Measurements from ENCODE around the gene STARD3NL.
"Not testable (repeated sequence)": the region's sequence is repeated elsewhere in the genome, so short reads cannot be mapped to it uniquely, and the experiment has no call there.

Gene STARD3NL

DNA sequence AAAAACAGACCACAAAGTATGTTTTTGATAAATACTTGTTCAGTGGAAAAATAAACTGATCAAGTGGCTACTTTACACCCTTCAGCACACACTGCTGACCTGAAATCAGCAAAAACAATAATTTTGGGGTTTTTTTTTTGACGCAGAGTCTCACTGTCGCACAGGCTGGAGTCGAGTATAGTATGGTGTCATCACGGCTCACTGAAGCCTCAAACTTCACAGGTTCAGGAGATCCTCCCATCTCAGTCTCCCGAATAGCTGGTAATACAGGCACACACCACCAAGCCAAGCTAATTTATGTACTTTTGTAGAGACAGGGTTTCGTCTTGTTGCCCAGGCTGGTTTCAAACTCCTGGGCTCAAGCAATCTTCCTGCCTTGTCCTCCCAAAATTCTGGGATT lies 64.8 kb downstream of the STARD3NL start:
- Histone ChIP-seq H3K4me3 (ENCODE audit: low read length, poor library complexity, severe bottlenecking) (no peak overlapping the region), H3K36me3 (ENCODE audit: insufficient read depth, low read length) (peaks cover 23% of the 10 kb centered on the region), H3K9ac (ENCODE audit: low read depth, low read length, poor library complexity, severe bottlenecking) (no peak overlapping the region), H3K9me2 (replicated peaks; ENCODE audit: low read depth, low read length) (no peaks in the 10 kb centered on the region), H4K20me1 (ENCODE audit: insufficient read depth, low read length, poor library complexity, severe bottlenecking) (no peaks in the 10 kb centered on the region), H3K27me3 (ENCODE audit: insufficient read depth, low read length, poor library complexity, severe bottlenecking) (no peaks in the 10 kb centered on the region), H3K79me2 (ENCODE audit: insufficient read depth, low read length) (peaks cover 46% of the 10 kb centered on the region), H3K9me3 (ENCODE audit: insufficient read depth, low read depth, low read length) (no peaks in the 10 kb centered on the region), H3F3A (ENCODE audit: low read depth) (no peaks in the 10 kb centered on the region), H3K4me2 (ENCODE audit: low read depth, low read length, poor library complexity, severe bottlenecking) (no peak overlapping the region), H2AFZ (ENCODE audit: low read length) (no peak overlapping the region), H3K4me1 (ENCODE audit: insufficient read depth, low read length, poor library complexity, severe bottlenecking) (peaks cover 30% of the 10 kb centered on the region)
- no peak for TF ChIP-seq EZH2phosphoT487 (IDR thresholded peaks at IDR 0.05; ENCODE audit: borderline replicate concordance)
- TF ChIP-seq, protein P1, sequence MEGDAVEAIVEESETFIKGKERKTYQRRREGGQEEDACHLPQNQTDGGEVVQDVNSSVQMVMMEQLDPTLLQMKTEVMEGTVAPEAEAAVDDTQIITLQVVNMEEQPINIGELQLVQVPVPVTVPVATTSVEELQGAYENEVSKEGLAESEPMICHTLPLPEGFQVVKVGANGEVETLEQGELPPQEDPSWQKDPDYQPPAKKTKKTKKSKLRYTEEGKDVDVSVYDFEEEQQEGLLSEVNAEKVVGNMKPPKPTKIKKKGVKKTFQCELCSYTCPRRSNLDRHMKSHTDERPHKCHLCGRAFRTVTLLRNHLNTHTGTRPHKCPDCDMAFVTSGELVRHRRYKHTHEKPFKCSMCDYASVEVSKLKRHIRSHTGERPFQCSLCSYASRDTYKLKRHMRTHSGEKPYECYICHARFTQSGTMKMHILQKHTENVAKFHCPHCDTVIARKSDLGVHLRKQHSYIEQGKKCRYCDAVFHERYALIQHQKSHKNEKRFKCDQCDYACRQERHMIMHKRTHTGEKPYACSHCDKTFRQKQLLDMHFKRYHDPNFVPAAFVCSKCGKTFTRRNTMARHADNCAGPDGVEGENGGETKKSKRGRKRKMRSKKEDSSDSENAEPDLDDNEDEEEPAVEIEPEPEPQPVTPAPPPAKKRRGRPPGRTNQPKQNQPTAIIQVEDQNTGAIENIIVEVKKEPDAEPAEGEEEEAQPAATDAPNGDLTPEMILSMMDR (conservative IDR thresholded peaks at IDR 0.05; ENCODE audit: low read length), result no peak

DNA sequence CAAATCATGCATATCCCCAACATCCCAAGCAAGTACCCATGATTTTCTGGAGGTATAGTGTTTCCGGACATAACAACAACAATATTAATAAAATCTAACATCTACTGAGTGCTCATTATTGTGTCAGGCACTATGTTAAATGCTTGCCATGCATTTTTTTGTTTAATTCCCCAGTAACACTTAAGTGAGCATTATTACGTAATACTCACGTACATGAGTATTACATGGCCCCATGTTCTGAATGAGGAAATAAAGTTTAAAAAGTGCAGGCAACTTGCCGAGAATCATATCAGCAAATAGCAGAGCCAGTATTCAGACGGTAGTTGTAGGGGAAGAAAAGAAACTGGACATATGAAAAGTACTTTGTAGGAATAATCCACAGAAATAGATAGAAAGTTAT lies 65.3 kb downstream of the STARD3NL start:
- H3K27me3 ChIP-seq (ENCODE audit: insufficient read depth, low read length, poor library complexity, severe bottlenecking); H4K20me1 ChIP-seq (ENCODE audit: insufficient read depth, low read length, poor library complexity, severe bottlenecking); H3K4me2 ChIP-seq (ENCODE audit: low read depth, low read length, poor library complexity, severe bottlenecking); H3K9ac ChIP-seq (ENCODE audit: low read depth, low read length, poor library complexity, severe bottlenecking); H3K9me3 ChIP-seq (ENCODE audit: insufficient read depth, low read depth, low read length); H3K4me3 ChIP-seq (ENCODE audit: low read length, poor library complexity, severe bottlenecking); H2AFZ ChIP-seq (ENCODE audit: low read length); H3F3A ChIP-seq (ENCODE audit: low read depth); H3K9me2 ChIP-seq (replicated peaks; ENCODE audit: low read depth, low read length): not testable (repeated sequence)
- peaks cover 28% of the 10 kb centered on the region for H3K36me3 ChIP-seq (ENCODE audit: insufficient read depth, low read length)
- peaks cover 49% of the 10 kb centered on the region for H3K79me2 ChIP-seq (ENCODE audit: insufficient read depth, low read length)
- H3K4me1 ChIP-seq (ENCODE audit: insufficient read depth, low read length, poor library complexity, severe bottlenecking), result peaks cover 30% of the 10 kb centered on the region

DNA sequence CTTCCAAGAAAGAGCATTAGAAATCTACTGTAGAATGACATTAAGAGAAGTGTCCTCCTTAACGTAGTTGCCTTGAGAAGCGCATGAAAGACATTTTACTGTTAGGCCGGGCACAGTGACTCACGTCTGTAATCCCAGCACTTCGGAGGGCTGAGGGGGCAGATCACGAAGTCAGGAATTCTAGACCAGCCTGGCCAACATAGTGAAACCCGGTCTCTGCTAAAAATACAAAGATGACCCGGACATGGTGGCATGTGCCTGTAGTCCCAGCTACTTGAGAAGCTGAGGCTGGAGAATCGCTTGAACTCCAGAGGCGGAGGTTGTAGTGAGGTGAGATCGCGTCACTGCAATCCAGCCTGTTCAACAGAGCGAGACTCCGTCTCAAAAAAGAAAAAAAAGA lies 66.5 kb downstream of the STARD3NL start:
- H3F3A ChIP-seq (ENCODE audit: low read depth), result no peaks in the 10 kb centered on the region
- H4K20me1 ChIP-seq (ENCODE audit: insufficient read depth, low read length, poor library complexity, severe bottlenecking), result no peaks in the 10 kb centered on the region
- H3K4me3 ChIP-seq (ENCODE audit: low read length, poor library complexity, severe bottlenecking), result no peak overlapping the region
- H3K9me3 ChIP-seq (ENCODE audit: insufficient read depth, low read depth, low read length), result no peaks in the 10 kb centered on the region
- H3K9me2 ChIP-seq (replicated peaks; ENCODE audit: low read depth, low read length), result no peaks in the 10 kb centered on the region
- H3K36me3 ChIP-seq (ENCODE audit: insufficient read depth, low read length), result peaks cover 30% of the 10 kb centered on the region
- no peak overlapping the region for H3K9ac ChIP-seq (ENCODE audit: low read depth, low read length, poor library complexity, severe bottlenecking)
- no peak overlapping the region for H2AFZ ChIP-seq (ENCODE audit: low read length)
- no peaks in the 10 kb centered on the region for H3K27me3 ChIP-seq (ENCODE audit: insufficient read depth, low read length, poor library complexity, severe bottlenecking)
- peaks cover 61% of the 10 kb centered on the region for H3K79me2 ChIP-seq (ENCODE audit: insufficient read depth, low read length)
- H3K4me2 ChIP-seq (ENCODE audit: low read depth, low read length, poor library complexity, severe bottlenecking), result peak overlapping the region; percentile 25
- H3K4me1 ChIP-seq (ENCODE audit: insufficient read depth, low read length, poor library complexity, severe bottlenecking), result peaks cover 27% of the 10 kb centered on the region
- no peak for TF ChIP-seq EZH2phosphoT487 (IDR thresholded peaks at IDR 0.05; ENCODE audit: borderline replicate concordance)
- TF ChIP-seq, protein P1 (conservative IDR thresholded peaks at IDR 0.05; ENCODE audit: low read length), result no peak

DNA sequence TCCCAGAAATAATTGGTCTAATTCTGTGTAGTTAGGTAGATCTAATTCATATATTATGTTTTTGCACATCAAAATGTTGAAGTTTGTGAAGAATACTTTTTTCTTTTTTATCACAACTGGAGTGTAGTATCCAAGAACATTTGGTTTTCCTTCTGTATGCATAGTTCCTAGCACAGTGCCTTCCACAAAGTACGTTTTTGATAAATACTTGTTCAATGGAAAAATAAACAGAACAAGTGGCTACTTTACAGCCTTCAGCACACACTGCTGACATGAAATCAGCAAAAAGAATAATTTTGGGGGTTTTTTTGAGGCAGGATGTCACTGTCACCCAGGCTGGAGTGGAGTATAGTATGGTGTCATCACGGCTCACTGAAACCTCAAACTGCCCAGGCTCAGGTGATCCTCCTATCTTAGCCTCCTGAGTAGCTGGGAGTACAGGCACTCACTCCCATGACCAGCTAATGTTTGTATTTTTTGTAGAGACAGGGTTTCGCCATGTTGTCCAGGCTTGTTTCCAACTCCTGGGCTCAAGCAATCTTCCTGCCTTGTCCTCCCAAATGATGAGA lies 67.4 kb downstream of the STARD3NL start:
- Histone ChIP-seq H3K4me3 (ENCODE audit: low read length, poor library complexity, severe bottlenecking) (peak overlapping the region; percentile 3), H3K9ac (ENCODE audit: low read depth, low read length, poor library complexity, severe bottlenecking) (no peak overlapping the region), H3F3A (ENCODE audit: low read depth) (no peaks in the 10 kb centered on the region), H2AFZ (ENCODE audit: low read length) (no peak overlapping the region), H3K79me2 (ENCODE audit: insufficient read depth, low read length) (peaks cover 70% of the 10 kb centered on the region), H3K27me3 (ENCODE audit: insufficient read depth, low read length, poor library complexity, severe bottlenecking) (no peaks in the 10 kb centered on the region), H3K36me3 (ENCODE audit: insufficient read depth, low read length) (peaks cover 28% of the 10 kb centered on the region), H3K4me2 (ENCODE audit: low read depth, low read length, poor library complexity, severe bottlenecking) (peak overlapping the region; percentile 37), H3K4me1 (ENCODE audit: insufficient read depth, low read length, poor library complexity, severe bottlenecking) (peaks cover 27% of the 10 kb centered on the region), H3K9me3 (ENCODE audit: insufficient read depth, low read depth, low read length) (no peaks in the 10 kb centered on the region), H3K9me2 (replicated peaks; ENCODE audit: low read depth, low read length) (no peaks in the 10 kb centered on the region), H4K20me1 (ENCODE audit: insufficient read depth, low read length, poor library complexity, severe bottlenecking) (no peaks in the 10 kb centered on the region)
- TF ChIP-seq EZH2phosphoT487 (IDR thresholded peaks at IDR 0.05; ENCODE audit: borderline replicate concordance), result no peak
- TF ChIP-seq, protein P1 (conservative IDR thresholded peaks at IDR 0.05; ENCODE audit: low read length), result no peak
